Activated naive CD4-positive, alpha-beta T cell treated with anti-CD3 and anti-CD28 coated beads, Interleukin-2, amount 50 U/mL, for 72 hours (primary cell): ENCODE data around the gene HMCN1. TPM values are rescaled to one million over a fixed set of nuclear protein-coding genes. Genes with fewer than 3 reads are reported as not detected.
"Not testable (repeated sequence)": the region's sequence is repeated elsewhere in the genome, so short reads cannot be mapped to it uniquely, and the experiment has no call there.

Experiments used
- ATAC-seq, 2 donors: fragments of 150-1000 bp; cut with Tn5 transposase; 2 replicates each; pipeline ENCODE4 v1.10.0; 2021; ENCODE audit warnings: mild to moderate bottlenecking in 2 of 2, moderate library complexity in 2 of 2
- DNase-seq, 2 donors: peaks; one replicate each; pipeline ENCODE4 v3.0.0; 2021 to 2022; ENCODE audit warnings: low spot score in 2 of 2
- H3K27ac Mint-ChIP-seq, 2 donors: one replicate each; pipeline ENCODE4 v1.8.0; 2022; ENCODE audit warnings: mild to moderate bottlenecking in 2 of 2, mixed read lengths in 2 of 2
- H3K36me3 Mint-ChIP-seq, 2 donors: one replicate each; pipeline ENCODE4 v1.8.0; 2022; ENCODE audit warnings: mixed read lengths in 2 of 2
- H3K9me3 Mint-ChIP-seq, 2 donors: one replicate each; pipeline ENCODE4 v1.8.0; 2022; ENCODE audit warnings: mixed read lengths in 2 of 2
- total RNA-seq, 2 donors: library from RNA; stranded (reverse); gene quantifications; one replicate each; pipeline ENCODE4 v1.2.3, GENCODE V29; 2022

HMCN1 gene
- total RNA-seq, 2 donors from 2014 or later: 0.14 TPM; not detected in 1

- H3K9me3 Mint-ChIP-seq: no peaks in the 10 kb centered on the region
Measured at GRCh38 chr1:185857442-185857841, 123.3 kb downstream of the HMCN1 start.

DNA sequence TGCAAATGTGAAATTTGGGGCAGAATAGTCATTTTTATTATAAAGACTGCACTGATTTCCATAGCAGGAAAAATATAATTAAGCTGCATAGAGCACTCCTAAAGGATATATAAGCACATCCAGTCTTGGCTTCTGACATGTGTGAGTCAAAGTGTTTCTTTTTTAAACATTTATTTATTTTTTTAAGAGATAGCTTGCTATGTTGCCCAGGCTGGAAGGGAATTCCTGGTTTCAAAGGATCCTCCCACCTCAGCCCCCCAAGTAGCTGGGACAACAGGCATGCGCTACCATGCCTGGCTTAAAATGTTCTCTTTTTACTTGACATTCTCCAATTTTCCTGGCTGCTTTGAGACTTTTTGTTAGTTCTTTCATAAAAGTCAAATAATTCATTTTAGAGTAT is 126.1 kb downstream of the HMCN1 start:
- H3K9me3 Mint-ChIP-seq: no peaks in the 10 kb centered on the region

More at GRCh38 chr1:185857442-185857841, 123.3 kb downstream of the HMCN1 start:
- no peak overlapping the region for H3K27ac Mint-ChIP-seq
- H3K36me3 Mint-ChIP-seq: no peaks in the 10 kb centered on the region
- DNase-seq (no peak), ATAC-seq (no peak)

DNA sequence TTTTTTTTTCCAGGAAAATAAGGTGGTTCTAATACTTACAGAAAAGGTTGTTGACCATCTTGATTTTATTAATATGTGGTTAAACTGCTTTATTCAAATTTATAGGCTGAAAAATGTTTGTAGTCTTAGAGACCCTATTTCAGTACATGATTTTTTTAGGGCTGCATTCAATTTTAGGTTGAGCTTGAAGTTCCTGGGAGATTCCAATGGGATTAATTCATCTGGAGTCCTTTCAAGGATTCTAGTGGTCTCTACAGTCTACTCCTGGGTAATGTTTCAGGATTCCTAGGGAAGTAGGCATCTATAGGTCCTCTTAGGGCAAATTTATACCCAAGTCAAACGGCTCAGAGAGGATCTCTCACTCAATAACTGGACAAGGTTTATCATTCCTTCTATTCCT is 126.7 kb downstream of the HMCN1 start:
- DNase-seq: no peak
- ATAC-seq: no peak
- H3K36me3 Mint-ChIP-seq: no peaks in the 10 kb centered on the region
- no peaks in the 10 kb centered on the region for H3K9me3 Mint-ChIP-seq
- no peak overlapping the region for H3K27ac Mint-ChIP-seq

More for the DNA sequence above, 126.1 kb downstream of the HMCN1 start:
- ATAC-seq (no peak), DNase-seq (no peak)
- Mint-ChIP-seq H3K36me3 (no peaks in the 10 kb centered on the region), H3K27ac (no peak overlapping the region)

DNA sequence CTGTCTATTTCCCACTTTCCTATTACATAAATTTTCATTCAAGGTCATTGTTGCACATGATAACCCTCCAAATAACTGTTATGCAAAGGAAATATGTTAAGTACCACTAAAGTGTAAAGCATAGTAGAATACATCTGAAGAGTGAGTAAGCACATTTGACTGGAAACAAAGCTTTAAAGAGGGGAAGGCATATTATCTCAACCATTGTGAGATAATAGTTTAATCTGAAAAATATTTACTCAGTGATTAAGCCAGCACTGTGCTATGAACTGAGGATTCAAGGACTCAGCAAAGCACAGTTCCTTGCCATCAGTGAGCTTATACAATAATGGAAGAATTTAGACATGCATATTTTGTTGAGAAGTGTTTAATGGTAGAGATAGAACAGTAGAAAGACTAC is 127.4 kb downstream of the HMCN1 start:
- no peaks in the 10 kb centered on the region for H3K9me3 Mint-ChIP-seq
- H3K27ac Mint-ChIP-seq: no peak overlapping the region
- ATAC-seq: no peak
- H3K36me3 Mint-ChIP-seq: no peaks in the 10 kb centered on the region
- no peak for DNase-seq

GRCh38 chr1:185862235-185862634 is 128.0 kb downstream of the HMCN1 start:
- DNase-seq (no peak), ATAC-seq (no peak)
- H3K36me3 Mint-ChIP-seq: no peaks in the 10 kb centered on the region
- no peak overlapping the region for H3K27ac Mint-ChIP-seq
- no peaks in the 10 kb centered on the region for H3K9me3 Mint-ChIP-seq

DNA sequence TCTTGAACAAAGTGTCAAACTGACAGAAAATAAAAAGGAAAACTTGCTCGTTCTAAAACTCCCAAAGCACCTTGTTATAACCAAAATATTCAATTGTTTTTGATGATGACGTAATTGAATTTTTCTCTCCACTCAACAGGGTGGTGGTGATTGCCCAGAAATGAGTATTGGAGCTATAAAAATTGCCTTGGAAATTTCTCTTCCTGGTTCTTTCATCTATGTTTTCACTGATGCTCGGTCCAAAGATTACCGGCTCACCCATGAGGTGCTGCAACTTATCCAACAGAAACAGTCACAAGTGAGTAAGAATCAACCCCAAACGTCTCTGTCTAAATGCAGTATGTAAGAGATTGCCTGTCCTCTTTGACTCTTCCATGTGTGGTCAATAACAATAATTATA is 130.1 kb downstream of the HMCN1 start:
- ATAC-seq (no peak), DNase-seq (no peak)
- Mint-ChIP-seq H3K9me3 (no peaks in the 10 kb centered on the region), H3K27ac (no peak overlapping the region), H3K36me3 (no peaks in the 10 kb centered on the region)

GRCh38 chr1:185864889-185865517 is 130.8 kb downstream of the HMCN1 start:
- H3K9me3 Mint-ChIP-seq: no peaks in the 10 kb centered on the region
- no peak overlapping the region for H3K27ac Mint-ChIP-seq
- no peaks in the 10 kb centered on the region for H3K36me3 Mint-ChIP-seq
- ATAC-seq (no peak), DNase-seq (no peak)

- Mint-ChIP-seq H3K36me3 (no peaks in the 10 kb centered on the region), H3K27ac (no peak overlapping the region), H3K9me3 (no peaks in the 10 kb centered on the region)
- ATAC-seq: no peak
- DNase-seq: no peak
Measured at GRCh38 chr1:185869590-185869989, 135.4 kb downstream of the HMCN1 start.

DNA sequence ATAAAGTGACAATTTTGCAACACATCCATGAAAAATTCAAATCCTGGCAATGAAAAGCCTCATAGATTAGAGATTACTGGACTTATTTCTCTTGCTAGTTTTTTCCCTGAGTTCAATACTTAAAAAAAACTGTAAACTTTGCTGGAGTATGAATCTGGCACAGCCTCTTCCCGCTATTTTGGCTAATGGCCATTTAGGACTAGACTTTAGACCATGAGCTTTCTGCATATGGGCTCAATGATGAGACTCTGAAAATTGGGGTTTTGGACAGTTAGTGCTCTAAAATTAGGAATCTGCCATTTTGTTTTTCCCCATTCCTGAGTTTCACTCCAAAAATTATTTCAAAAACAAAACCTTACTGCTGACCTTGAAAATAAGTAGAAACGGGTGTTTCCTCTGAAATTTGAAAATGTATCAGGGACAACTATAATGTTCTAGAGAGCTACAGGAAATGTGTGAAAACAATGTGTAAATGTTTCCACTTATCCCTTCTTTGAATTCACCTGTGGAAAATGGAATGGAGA is 137.5 kb downstream of the HMCN1 start:
- Mint-ChIP-seq H3K27ac (no peak overlapping the region), H3K36me3 (no peaks in the 10 kb centered on the region), H3K9me3 (no peaks in the 10 kb centered on the region)
- ATAC-seq (no peak), DNase-seq (no peak)

- no peaks in the 10 kb centered on the region for H3K9me3 Mint-ChIP-seq
- no peak overlapping the region for H3K27ac Mint-ChIP-seq
- H3K36me3 Mint-ChIP-seq: no peaks in the 10 kb centered on the region
- DNase-seq (no peak), ATAC-seq (no peak)
Measured at GRCh38 chr1:185874246-185874645, 140.1 kb downstream of the HMCN1 start.

DNA sequence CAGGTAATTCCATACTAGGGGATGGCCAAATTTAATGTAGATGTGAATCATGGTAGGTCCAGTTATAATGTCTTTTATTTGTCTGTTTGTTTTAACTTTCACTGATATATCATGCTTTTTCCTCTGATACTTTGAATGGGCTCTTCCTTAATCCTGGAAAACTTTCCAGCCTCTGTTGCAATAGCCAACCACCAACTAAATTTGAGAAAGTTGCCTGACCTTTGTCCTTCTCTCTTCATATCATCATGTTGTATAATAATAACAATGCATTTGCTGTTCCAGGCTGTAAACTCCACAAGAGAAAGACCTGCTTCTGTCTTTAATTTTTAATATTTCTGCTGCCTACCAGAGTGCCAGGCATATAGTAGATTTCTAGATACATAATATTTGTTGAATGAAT is 146.1 kb downstream of the HMCN1 start:
- no peak for DNase-seq
- Mint-ChIP-seq H3K9me3 (no peaks in the 10 kb centered on the region), H3K36me3 (no peaks in the 10 kb centered on the region), H3K27ac (no peak overlapping the region)
- ATAC-seq: no peak

GRCh38 chr1:185880779-185881333 is 146.7 kb downstream of the HMCN1 start:
- Mint-ChIP-seq H3K36me3 (no peaks in the 10 kb centered on the region), H3K27ac (no peak overlapping the region), H3K9me3 (no peaks in the 10 kb centered on the region)
- ATAC-seq (no peak), DNase-seq (no peak)

DNA sequence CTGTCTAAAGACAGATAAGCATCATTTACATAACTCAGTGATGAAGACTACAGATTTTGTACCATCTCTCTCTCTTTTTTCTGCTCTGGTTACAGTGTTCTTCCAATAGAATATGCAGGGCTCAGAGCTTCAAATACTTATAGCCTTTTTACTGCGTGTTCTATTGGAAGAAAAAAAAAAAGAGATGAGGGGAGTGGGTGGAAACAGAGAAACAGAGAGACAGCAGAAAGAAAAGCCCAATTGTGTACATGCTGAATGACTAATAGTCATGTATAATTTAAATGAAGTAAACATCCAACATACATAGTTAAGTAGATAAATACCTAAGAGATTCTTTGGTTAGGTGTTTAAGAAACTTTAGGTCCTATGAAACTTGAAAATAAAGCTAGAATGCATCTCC is 151.9 kb downstream of the HMCN1 start:
- ATAC-seq: no peak
- Mint-ChIP-seq H3K36me3 (no peaks in the 10 kb centered on the region), H3K27ac (no peak overlapping the region), H3K9me3 (no peaks in the 10 kb centered on the region)
- no peak for DNase-seq

DNA sequence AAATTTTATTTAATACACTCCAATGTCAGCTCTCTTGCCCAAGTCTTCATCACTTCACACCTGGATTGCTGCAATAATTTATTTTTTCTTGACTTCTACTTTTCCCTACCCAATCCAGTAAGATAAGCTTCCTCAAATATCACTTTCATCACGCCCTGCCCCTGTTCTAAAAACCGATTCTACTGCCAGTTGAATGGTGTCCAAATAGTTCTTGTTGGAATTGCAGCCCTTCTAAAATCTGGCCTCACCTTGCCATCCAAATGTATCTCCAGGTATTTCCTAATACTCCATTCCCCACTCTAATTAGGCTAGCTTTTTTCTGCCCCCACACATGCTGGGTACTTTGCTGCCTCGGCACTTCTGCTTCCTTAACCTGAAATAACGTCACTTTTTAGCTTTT is 152.5 kb downstream of the HMCN1 start:
- Mint-ChIP-seq H3K36me3 (no peaks in the 10 kb centered on the region), H3K27ac (no peak overlapping the region), H3K9me3 (no peaks in the 10 kb centered on the region)
- no peak for ATAC-seq
- DNase-seq: no peak

GRCh38 chr1:185892831-185893403 is 158.7 kb downstream of the HMCN1 start:
- not testable (repeated sequence) for H3K9me3 Mint-ChIP-seq, H3K27ac Mint-ChIP-seq, DNase-seq, H3K36me3 Mint-ChIP-seq, ATAC-seq

DNA sequence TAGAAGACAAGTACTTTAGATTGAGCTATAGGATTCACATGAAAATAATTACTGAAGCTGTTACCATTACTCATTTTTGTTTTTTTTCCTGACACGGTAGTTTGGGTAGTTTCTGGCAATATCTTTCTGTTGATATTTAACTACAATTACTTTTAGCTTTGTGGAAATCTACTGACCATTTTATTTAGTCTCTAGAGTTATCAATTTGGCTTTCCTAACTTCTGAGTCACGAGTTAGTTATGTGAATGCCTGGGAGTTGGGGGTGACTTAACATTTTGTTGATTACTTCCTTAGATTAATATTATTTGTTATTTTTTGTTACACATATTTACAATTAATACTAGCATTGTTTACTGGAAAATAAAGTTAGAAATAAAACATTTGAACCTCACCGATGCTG is 160.6 kb downstream of the HMCN1 start:
- no peak for DNase-seq
- H3K36me3 Mint-ChIP-seq: no peaks in the 10 kb centered on the region
- peaks cover 0 to 4% of the 10 kb centered on the region in 2 donors for H3K9me3 Mint-ChIP-seq
- H3K27ac Mint-ChIP-seq: no peak overlapping the region
- ATAC-seq: no peak

DNA sequence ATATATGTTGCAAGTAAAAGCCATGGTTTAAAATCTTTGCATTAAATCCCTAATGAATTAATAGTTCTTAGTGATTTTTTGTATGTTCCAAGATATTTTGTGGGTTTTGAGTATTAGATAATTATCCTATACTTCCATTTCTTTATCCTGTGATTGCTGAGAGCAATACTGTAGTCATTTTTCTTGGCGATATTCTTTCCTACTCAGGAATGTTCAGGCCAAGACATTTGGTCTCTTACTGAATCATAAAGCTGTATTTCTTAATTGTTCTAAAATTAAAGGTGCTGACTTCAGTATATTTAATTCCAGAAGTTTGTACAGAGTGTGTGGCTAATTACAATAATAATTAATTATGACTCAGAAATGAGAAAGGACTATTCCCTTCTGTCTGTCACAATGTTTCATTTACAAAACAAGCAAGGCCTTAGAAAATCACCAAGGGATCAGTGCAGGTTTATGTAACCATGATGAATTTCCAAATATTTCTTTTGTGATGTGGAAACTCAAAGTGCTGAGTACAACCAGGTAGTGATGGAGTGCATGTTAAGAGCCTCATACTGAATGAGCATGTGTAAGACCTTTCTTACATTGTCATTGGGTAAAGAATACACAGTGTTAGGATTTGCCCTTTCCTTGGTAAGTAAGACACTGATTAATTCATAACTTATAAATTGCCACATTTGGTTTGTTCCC is 161.2 kb downstream of the HMCN1 start:
- ATAC-seq (no peak), DNase-seq (no peak)
- peaks cover 0 to 4% of the 10 kb centered on the region in 2 donors for H3K9me3 Mint-ChIP-seq
- H3K36me3 Mint-ChIP-seq: no peaks in the 10 kb centered on the region
- no peak overlapping the region for H3K27ac Mint-ChIP-seq
